Endometrial microvascular endothelial cells (primary cell): ENCODE measurements around the gene TNNI3. TPM values are rescaled to one million over a fixed set of nuclear protein-coding genes. Genes with fewer than 3 reads are reported as not detected.
"Not testable (repeated sequence)": the region's sequence is repeated elsewhere in the genome, so short reads cannot be mapped to it uniquely, and the experiment has no call there.

Source experiments
- in situ Hi-C: cut with HindIII; loops from 2 replicates; pipeline ENCODE4 v1.10.0; 2017; ENCODE audit warnings: low sequenced_read_pairs, low pct_unique_long_range_greater_than_20kb; ENCODE audit errors: inconsistent ontology term
- total RNA-seq: library from RNA; depleted of rRNA; stranded (reverse); fragments of >200 nt; gene quantifications from one replicate; pipeline ENCODE4 v1.2.3, GENCODE V29; 2015; ENCODE audit errors: inconsistent ontology term

TNNI3 gene
- total RNA-seq, 1 donor from 2014 or later, result not detected

DNA sequence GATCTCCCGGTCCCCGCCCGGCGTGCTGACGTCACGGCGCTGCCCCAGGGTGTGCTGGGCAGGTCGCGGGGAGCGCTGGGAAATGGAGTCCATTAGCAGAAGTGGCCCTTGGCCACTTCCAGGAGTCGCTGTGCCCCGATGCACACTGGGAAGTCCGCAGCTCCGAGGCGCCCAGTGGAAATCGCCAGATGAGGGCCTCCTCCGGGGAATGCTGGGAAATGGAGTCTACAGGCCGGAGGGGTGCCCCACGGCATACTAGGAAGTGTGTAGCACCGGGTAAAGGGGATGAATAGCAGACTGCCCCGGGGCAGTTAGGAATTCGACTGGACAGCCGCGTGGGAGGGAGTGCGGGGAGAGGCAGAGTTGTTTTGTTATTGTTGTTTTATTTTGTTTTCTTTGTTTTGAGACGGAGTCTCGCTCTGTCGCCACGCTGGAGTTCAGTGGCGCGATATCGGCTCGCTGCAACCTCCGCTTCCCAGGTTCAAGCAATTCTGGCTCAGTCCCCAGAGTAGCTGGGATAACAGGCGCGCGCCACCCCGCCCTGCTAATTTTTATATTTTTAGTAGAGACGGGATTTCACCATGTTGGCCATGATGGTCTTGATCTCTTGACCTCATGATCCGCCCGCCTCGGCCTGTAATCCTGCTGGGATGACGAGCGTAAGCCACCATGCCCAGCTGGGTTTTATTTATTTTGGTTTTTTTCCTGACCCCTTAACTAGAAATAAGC lies 39.7 kb downstream of the TNNI3 start:
- in situ Hi-C loops, result no loop called here

DNA sequence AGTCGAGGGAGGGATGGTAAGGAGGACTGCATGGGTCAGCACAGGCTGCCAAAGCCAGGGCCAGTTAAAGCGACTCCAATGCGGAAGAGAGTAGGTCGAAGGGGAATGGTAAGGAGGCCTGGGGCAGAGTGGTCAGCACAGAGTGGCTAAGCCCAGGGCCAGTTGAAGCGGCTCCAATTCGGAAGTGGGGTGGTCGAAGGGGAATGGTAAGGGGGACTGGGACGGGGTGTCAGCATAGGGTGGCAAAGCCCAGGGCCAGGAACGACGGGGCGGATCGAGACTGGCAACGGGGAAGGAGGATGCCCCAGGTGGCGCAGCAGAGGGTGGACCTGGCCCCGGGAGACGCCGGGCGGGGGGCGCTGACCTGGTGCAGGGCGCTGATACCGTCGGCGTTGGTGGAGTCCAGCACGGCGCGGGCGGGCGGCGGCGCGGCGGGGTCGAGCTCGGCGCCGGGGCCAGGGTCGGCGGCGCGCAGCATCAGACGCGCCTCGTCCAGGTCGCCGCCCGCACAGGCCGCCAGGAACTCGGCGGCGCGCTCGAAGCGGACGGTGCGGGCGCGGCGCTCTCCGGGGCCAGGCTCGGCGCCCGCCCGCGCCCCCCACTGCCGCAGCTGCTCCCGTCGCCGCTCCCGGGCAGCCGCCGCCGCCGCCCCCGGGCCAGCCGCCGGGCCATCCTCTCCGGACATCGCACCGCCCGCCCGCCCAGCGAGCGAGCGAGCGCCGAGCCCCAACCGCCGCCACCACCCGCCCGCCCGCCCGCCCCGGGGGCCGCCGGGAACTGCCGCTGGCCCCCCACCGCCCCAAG lies 40.5 kb downstream of the TNNI3 start, which contains the start of gene PPP1R12C:
Gene PPP1R12C (minus strand): TSS at position 779 of the 804 bp plus-strand sequence. CDS start 94 bp downstream, at position 685.
- in situ Hi-C loops, result no loop called here

DNA sequence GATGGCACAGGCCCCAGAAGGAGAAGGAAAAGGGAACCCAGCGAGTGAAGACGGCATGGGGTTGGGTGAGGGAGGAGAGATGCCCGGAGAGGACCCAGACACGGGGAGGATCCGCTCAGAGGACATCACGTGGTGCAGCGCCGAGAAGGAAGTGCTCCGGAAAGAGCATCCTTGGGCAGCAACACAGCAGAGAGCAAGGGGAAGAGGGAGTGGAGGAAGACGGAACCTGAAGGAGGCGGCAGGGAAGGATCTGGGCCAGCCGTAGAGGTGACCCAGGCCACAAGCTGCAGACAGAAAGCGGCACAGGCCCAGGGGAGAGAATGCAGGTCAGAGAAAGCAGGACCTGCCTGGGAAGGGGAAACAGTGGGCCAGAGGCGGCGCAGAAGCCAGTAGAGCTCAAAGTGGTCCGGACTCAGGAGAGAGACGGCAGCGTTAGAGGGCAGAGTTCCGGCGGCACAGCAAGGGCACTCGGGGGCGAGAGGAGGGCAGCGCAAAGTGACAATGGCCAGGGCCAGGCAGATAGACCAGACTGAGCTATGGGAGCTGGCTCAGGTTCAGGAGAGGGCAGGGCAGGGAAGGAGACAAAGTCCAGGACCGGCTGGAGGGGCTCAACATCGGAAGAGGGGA lies 41.2 kb downstream of the TNNI3 start:
- in situ Hi-C loops, result no loop called here

DNA sequence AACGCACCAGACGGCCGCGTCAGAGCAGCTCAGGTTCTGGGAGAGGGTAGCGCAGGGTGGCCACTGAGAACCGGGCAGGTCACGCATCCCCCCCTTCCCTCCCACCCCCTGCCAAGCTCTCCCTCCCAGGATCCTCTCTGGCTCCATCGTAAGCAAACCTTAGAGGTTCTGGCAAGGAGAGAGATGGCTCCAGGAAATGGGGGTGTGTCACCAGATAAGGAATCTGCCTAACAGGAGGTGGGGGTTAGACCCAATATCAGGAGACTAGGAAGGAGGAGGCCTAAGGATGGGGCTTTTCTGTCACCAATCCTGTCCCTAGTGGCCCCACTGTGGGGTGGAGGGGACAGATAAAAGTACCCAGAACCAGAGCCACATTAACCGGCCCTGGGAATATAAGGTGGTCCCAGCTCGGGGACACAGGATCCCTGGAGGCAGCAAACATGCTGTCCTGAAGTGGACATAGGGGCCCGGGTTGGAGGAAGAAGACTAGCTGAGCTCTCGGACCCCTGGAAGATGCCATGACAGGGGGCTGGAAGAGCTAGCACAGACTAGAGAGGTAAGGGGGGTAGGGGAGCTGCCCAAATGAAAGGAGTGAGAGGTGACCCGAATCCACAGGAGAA lies 42.0 kb downstream of the TNNI3 start:
- in situ Hi-C loops, result no loop called here

DNA sequence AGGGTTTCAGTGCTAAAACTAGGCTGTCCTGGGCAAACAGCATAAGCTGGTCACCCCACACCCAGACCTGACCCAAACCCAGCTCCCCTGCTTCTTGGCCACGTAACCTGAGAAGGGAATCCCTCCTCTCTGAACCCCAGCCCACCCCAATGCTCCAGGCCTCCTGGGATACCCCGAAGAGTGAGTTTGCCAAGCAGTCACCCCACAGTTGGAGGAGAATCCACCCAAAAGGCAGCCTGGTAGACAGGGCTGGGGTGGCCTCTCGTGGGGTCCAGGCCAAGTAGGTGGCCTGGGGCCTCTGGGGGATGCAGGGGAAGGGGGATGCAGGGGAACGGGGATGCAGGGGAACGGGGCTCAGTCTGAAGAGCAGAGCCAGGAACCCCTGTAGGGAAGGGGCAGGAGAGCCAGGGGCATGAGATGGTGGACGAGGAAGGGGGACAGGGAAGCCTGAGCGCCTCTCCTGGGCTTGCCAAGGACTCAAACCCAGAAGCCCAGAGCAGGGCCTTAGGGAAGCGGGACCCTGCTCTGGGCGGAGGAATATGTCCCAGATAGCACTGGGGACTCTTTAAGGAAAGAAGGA lies 42.9 kb downstream of the TNNI3 start:
- in situ Hi-C loops, result no loop called here

DNA sequence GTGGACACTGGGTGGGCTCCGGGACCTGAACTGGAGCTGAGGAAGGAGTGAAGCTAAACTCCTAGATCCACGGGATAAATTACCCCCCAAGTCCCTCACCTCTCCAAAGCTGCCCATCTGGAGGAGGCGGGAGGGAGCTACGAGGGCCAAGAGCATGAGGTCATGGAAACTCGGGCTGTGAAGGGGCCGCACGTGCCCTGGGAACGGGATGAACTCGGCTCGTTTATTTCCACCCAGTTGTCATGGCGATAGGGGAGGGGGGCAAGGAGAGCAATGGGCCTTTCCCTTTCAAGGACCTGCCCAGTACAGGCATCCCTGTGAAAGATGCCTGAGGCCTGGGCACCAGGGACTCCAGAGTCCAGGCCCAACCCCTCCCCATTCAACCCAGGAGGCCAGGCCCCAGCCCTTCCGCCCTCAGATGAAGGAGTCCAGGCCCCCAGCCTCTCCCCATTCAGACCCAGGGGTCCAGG lies 43.9 kb downstream of the TNNI3 start:
- in situ Hi-C loops, result no loop called here

DNA sequence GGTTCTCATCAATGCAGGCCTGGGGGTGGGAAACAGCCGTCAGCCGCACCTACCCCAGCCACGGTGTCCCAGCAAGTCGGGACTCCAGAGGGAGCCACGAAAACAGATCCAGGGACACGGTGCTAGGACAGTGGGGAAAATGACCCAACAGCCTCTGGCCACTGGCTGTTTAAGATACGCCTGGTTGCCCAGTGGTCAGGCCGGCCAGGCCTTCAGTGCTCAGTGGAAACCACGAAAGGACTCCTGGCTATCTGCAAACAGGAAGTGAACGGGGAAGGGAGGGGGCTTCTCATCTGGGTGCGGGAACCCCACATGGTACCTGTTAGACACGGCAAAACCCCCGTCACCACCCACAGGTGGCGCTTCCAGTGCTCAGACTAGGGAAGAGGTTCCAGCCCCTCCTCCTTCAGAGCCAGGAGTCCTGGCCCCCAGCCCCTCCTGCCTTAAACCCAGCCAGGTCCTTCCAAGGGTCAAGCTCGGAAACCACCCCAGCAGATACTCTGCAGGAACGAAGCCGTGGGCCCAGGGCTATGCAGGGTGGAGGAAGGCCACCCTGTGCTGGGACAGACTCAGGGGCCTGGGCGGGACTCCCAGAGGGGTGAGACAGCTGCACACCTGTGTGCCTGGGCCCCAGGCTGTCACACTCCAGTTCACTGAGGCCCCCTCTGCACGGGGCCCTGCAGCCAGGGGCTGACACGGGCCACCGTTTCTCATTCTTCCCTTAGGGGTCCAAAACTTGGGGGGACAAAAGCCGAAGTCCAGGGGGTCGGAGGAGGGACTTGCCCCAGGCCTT lies 44.6 kb downstream of the TNNI3 start:
- in situ Hi-C loops, result no loop called here

DNA sequence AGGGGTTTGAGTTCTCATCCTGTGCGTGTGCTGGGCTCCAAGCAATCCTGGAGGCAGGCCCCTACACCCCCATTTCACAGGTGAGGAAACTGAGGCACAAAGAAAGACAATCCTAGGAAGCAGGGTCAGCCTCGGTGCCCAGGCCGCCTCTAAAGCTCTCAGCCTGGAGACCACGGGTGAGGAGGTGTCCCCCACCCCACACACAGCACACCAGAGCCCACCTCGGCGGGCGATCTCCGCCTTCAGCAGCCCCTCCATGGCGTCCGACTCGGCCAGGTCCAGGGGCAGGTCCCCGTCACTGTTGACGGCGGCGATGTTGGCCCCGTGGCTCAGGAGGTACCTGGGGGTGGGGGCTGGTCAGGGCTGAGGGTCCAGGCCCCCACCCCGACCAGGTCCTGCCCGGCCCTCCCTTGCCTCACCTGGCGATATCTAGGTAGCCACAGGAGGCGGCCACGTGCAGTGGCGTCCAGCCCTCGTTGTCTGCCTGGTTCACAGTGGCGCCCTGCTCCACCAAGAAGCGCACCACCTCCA lies 45.2 kb downstream of the TNNI3 start:
- in situ Hi-C loops, result no loop called here

DNA sequence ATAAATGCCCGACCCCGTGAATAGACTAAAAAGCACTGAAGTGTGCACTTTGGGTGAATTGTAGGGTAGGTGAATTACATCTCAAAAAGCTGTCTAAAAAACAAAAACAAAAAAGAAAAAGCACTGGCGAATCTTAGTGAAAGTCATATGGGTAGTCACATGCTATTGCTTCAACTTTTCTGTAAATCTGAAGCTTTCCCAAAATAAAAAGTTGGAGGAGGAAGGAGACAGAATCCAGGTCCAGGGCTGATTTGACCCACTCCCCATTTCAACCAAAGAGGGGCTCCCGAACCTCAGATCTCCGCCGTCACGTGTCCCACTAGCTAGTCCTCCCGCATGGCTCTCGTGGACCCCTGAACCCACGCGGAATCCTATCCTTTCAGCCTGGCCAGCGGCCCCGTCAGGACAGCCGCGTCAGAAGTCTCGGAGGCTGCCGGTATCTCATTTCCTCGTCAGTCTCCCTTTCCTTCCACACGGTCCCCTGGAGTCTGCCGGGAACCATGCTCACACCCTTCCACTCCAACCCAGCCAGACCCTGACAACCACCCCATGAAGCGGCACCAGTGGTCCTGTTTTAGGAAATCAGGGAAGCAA lies 46.2 kb downstream of the TNNI3 start:
- in situ Hi-C loops, result no loop called here

DNA sequence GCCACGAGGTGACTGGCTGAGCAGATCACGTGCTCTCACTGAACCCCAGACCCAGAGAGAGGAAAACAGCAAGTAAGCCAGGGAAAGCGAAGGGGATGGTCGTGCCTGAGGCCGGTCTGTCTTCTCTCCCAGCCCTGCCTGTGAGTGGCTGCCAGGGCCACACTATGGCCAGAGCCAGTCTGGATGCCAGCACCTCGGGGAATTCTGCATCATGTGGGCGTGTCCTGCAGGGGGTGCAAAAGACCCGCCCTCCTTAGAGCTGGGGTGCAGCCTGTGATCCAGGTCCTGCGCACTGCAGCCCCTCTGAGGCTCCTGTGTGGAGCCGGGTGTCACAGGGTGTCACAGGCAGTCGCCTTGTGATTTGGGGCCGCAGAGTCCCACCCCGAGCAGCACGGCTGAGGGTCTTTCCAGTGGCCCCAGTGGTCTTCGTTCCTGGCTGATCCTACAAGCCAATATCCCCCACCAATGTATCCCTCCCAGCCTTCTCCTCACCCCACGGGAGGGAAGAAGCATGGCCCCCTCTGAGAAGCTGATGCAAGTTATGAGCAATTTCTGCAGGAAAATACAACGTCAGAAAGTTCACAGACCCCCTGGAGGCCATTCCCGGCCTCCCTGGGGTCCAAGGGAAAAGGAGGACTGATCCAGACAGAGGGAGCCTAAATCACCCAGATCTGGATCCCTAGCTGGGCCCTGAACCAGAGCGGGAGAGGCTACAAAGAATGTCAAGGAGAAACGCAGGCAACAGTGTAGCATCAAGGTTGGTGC lies 47.8 kb downstream of the TNNI3 start:
- in situ Hi-C loops, result no loop called here

DNA sequence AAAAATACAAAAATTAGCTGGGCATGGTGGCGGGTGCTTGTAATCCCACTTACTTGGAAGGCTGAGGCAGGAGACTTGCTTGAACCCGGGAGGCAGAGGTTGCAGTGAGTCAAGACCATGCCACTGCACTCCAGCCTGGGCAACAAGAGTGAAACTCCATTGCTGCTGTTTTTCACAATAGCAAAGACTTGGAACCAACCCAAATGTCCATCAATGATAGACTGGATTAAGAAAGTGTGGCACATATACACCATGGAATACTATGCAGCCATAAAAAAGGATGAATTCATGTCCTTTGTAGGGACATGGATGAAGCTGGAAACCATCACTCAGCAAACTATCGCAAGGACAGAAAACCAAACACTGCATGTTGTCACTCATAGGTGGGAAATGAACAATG lies 50.3 kb downstream of the TNNI3 start:
- in situ Hi-C loops, result not testable (repeated sequence)

DNA sequence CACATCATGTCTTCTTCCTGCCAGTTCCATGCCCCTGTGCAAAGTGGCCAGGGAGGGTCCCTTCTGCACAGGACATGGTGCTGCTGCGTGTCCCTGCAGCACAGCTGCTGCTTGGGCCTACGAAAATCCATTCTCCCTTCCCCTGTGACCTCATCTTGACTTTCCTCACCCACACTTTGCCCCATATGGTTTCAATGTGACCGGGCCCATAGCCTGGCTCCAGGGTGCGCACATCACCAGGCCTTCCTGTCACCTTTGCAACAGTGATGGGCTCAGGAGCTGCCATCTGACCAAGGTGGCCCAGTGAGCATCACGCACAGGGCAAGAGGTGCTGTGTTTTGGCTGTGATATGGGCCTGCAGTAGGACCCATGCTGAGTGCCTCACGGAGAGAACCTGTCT lies 50.9 kb downstream of the TNNI3 start:
- in situ Hi-C loops, result no loop called here

DNA sequence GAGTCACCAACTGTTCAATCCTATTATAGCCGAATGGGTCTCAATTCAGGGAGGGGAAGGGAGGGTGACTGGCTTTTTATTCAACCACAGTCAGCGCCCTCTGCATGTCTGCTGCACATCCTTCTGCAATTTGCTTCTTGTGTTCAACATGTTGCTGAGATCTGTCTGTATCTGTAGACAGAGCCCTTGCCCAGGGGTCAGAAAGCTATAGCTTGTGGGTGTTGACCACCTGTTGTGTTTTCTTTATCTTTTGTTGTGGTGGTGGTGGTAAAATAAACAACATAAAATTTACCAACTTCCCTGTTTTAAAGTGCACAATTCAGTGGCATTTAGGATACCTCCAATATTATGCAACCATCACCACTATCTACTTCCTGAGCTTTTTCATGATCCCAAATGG lies 52.3 kb downstream of the TNNI3 start:
- in situ Hi-C loops, result no loop called here

DNA sequence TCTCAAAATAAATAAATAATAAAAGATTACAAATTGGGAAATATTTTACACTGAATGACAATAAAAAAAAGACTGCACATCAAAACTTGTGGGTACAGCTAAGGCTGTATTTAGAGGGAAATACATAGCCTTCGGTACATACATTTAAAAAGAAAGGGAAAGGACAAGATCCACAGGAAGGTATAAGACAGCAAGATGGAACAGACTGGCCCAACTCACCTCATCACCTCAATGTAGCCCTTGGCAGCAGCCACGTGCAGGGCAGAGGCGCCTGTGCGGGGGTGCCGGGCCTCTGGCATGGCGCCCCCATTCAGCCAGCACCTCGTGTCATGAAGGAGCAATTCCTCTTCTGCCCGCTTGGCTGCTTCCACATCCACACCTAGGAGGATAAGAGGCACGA lies 54.3 kb downstream of the TNNI3 start:
- in situ Hi-C loops, result no loop called here
